HG03097 (cell line): Measurements from ENCODE around the gene ACSF2.

Source experiments
- ATAC-seq: cut with Tn5 transposase; IDR thresholded peaks from one replicate; pipeline ENCODE4 v1.9.1; 2021; ENCODE audit not compliant: unreplicated experiment, low FRiP score

ACSF2 gene

GRCh38 chr17:50518384-50519023 is 92.5 kb downstream of the ACSF2 start:
- ATAC-seq = no peak

GRCh38 chr17:50519141-50519834 is 93.3 kb downstream of the ACSF2 start:
- ATAC-seq = no peak

- no peak for ATAC-seq
These were observed 94.5 kb downstream of the ACSF2 start for GRCh38 chr17:50520483-50520882.

- no peak for ATAC-seq
These were observed 95.5 kb downstream of the ACSF2 start for GRCh38 chr17:50521514-50521913.

- ATAC-seq = no peak
These were observed 96.7 kb downstream of the ACSF2 start for GRCh38 chr17:50522766-50523165.

GRCh38 chr17:50523208-50523607 is 97.2 kb downstream of the ACSF2 start:
- no peak for ATAC-seq
